Measurements from ENCODE around the gene SLC35F2.

- no peak for TF ChIP-seq CTCF (conservative IDR thresholded peaks at IDR 0.05; ENCODE audit: low read length)
- no peak for TF ChIP-seq EZH2phosphoT487 (IDR thresholded peaks at IDR 0.05; ENCODE audit: borderline replicate concordance)
Observed at GRCh38 chr11:107776062-107776461, 82.5 kb downstream of the SLC35F2 start.

Data from Loucy (cell line).